Measurements from ENCODE around the gene NBEAL1. TPM values are rescaled to one million over a fixed set of nuclear protein-coding genes. Genes with fewer than 3 reads are reported as not detected.
A peak's percentile ranks its signal among the peaks of the same experiment; 100 is the strongest.
"Not testable (repeated sequence)": the region's sequence is repeated elsewhere in the genome, so short reads cannot be mapped to it uniquely, and the experiment has no call there.

The NBEAL1 gene
- total RNA-seq, 3 donors from 2014 or later (not counting 1 experiment from before 2014, with no cell fraction given) = 12.2 to 19.7 (median 12.9) TPM

DNA sequence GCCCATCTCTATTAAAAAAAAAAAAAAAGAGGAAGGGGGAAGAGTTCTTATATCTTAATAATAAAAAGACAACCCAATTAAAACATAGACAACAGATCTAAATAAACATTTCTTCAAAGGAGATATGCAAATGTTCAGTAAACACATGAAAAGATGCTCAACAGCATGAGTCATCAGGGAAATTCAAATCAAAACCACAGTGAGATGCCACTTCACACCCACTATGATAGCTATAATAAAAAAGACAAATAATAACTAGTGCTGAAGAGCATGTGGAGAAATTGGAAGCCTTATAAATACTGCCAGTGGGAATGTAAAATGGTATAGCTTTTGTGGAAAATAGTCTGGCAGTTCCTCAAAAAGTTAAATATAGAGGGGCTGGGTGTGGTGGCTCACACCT lies 162.7 kb downstream of the NBEAL1 start:
- intact Hi-C loops (cut with micrococcal nuclease) = no loop called here
- H3K36me3 ChIP-seq (ENCODE audit: control insufficient read depth, insufficient read depth, low read length) = no peaks in the 10 kb centered on the region
- peak overlapping the region in 1 of 2 donors; percentile 60 for H3K27ac Mint-ChIP-seq
- H3K4me1 Mint-ChIP-seq = peaks cover 9 to 11% of the 10 kb centered on the region in 2 donors
- peak; percentile 72 to 87 (median 85) for ATAC-seq
- H3K9me3 ChIP-seq (ENCODE audit: control insufficient read depth, insufficient read depth, low read length) = no peaks in the 10 kb centered on the region
- DNase-seq = peak in 1 of 2 donors; percentile 25
- H3K4me3 ChIP-seq (ENCODE audit: low read length) = no peak overlapping the region
- no peaks in the 10 kb centered on the region for H3K27me3 ChIP-seq (ENCODE audit: control insufficient read depth, insufficient read depth, low read length)
- H3K27me3 Mint-ChIP-seq (ENCODE audit: low read depth in 2 of 2) = no peaks in the 10 kb centered on the region
- TF ChIP-seq, protein P1, sequence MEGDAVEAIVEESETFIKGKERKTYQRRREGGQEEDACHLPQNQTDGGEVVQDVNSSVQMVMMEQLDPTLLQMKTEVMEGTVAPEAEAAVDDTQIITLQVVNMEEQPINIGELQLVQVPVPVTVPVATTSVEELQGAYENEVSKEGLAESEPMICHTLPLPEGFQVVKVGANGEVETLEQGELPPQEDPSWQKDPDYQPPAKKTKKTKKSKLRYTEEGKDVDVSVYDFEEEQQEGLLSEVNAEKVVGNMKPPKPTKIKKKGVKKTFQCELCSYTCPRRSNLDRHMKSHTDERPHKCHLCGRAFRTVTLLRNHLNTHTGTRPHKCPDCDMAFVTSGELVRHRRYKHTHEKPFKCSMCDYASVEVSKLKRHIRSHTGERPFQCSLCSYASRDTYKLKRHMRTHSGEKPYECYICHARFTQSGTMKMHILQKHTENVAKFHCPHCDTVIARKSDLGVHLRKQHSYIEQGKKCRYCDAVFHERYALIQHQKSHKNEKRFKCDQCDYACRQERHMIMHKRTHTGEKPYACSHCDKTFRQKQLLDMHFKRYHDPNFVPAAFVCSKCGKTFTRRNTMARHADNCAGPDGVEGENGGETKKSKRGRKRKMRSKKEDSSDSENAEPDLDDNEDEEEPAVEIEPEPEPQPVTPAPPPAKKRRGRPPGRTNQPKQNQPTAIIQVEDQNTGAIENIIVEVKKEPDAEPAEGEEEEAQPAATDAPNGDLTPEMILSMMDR (IDR thresholded peaks at IDR 0.05) = no peak
- no peak overlapping the region for H3K27ac ChIP-seq (ENCODE audit: low read length)
- H3K9me3 Mint-ChIP-seq = no peaks in the 10 kb centered on the region
- H3K4me1 ChIP-seq (ENCODE audit: control insufficient read depth, insufficient read depth, low read length) = no peaks in the 10 kb centered on the region
- H3K4me3 Mint-ChIP-seq = no peak overlapping the region
- H3K36me3 Mint-ChIP-seq = no peaks in the 10 kb centered on the region

DNA sequence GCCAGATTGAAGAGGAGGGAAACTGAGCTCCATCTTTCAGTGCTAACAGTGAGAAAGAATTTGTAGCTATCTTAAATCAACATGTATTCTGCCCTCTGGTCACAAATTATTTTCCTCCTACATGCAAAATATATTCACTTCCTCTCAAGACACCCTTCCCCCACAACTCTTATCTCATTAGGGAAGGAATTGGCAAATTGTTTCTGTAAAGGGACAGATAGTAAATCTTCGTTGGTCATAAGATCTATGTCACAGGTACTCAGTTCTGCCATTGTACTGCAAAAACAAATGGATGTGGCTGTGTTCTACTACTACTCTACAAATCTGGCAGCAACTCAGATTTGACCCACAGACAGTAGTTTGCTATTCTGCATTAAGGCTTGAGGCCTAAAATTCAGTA lies 171.2 kb downstream of the NBEAL1 start:
- peaks cover 3% of the 10 kb centered on the region for H3K36me3 ChIP-seq (ENCODE audit: control insufficient read depth, insufficient read depth, low read length)
- DNase-seq (no peak), ATAC-seq (no peak)
- TF ChIP-seq, protein P1 (IDR thresholded peaks at IDR 0.05) = no peak
- Mint-ChIP-seq H3K27ac (no peak overlapping the region), H3K27me3 (ENCODE audit: low read depth in 2 of 2) (no peaks in the 10 kb centered on the region), H3K4me3 (no peak overlapping the region), H3K4me1 (no peaks in the 10 kb centered on the region), H3K36me3 (no peaks in the 10 kb centered on the region), H3K9me3 (no peaks in the 10 kb centered on the region)
- intact Hi-C loops (cut with micrococcal nuclease) = no loop called here
- no peaks in the 10 kb centered on the region for H3K27me3 ChIP-seq (ENCODE audit: control insufficient read depth, insufficient read depth, low read length)
- H3K9me3 ChIP-seq (ENCODE audit: control insufficient read depth, insufficient read depth, low read length) = no peaks in the 10 kb centered on the region
- H3K4me3 ChIP-seq (ENCODE audit: low read length) = no peak overlapping the region
- 100% methylated on average over 1 of the region's 1 CpG for WGBS (ENCODE audit: insufficient coverage)
- H3K27ac ChIP-seq (ENCODE audit: low read length) = no peak overlapping the region
- no peaks in the 10 kb centered on the region for H3K4me1 ChIP-seq (ENCODE audit: control insufficient read depth, insufficient read depth, low read length)

DNA sequence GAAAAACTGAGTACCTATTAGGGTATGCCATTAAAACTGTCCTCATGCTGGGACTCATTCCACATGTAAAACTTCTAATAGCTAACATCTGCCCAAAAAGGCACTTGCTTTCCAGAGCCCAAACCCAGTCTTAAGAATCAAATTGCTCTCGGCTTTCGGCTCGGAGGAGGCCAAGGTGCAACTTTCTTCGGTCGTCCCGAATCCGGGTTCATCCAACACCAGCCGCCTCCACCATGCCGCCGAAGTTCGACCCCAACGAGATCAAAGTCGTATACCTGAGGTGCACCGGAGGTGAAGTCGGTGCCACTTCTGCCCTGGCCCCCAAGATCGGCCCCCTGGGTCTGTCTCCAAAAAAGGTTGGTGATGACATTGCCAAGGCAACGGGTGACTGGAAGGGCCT lies 175.9 kb downstream of the NBEAL1 start:
- H3K4me3 ChIP-seq (ENCODE audit: low read length); H3K4me3 Mint-ChIP-seq; H3K36me3 ChIP-seq (ENCODE audit: control insufficient read depth, insufficient read depth, low read length); H3K9me3 Mint-ChIP-seq; H3K27me3 Mint-ChIP-seq (ENCODE audit: low read depth in 2 of 2); H3K9me3 ChIP-seq (ENCODE audit: control insufficient read depth, insufficient read depth, low read length); H3K27ac Mint-ChIP-seq; H3K4me1 Mint-ChIP-seq; H3K4me1 ChIP-seq (ENCODE audit: control insufficient read depth, insufficient read depth, low read length); DNase-seq; H3K27ac ChIP-seq (ENCODE audit: low read length); H3K36me3 Mint-ChIP-seq; ATAC-seq; intact Hi-C loops (cut with micrococcal nuclease); H3K27me3 ChIP-seq (ENCODE audit: control insufficient read depth, insufficient read depth, low read length): not testable (repeated sequence)
- 98% methylated on average over 6 of the region's 17 CpGs for WGBS (ENCODE audit: insufficient coverage)

DNA sequence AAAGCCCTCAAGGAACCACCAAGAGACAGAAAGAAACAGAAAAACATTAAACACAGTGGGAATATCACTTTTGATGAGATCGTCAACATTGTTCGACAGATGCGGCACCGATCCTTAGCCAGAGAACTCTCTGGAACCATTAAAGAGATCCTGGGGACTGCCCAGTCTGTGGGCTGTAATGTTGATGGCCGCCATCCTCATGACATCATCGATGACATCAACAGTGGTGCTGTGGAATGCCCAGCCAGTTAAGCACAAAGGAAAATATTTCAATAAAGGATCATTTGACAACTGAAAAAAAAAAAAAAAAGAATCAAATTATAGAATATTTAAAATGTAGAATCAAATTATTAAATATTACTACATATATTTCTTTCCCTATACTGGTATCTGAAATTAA lies 176.4 kb downstream of the NBEAL1 start:
- H3K4me3 ChIP-seq (ENCODE audit: low read length); H3K36me3 Mint-ChIP-seq; H3K4me1 ChIP-seq (ENCODE audit: control insufficient read depth, insufficient read depth, low read length); H3K9me3 ChIP-seq (ENCODE audit: control insufficient read depth, insufficient read depth, low read length); DNase-seq; ATAC-seq; intact Hi-C loops (cut with micrococcal nuclease); H3K36me3 ChIP-seq (ENCODE audit: control insufficient read depth, insufficient read depth, low read length); H3K9me3 Mint-ChIP-seq; H3K27ac ChIP-seq (ENCODE audit: low read length); H3K27me3 ChIP-seq (ENCODE audit: control insufficient read depth, insufficient read depth, low read length); H3K27ac Mint-ChIP-seq; H3K4me1 Mint-ChIP-seq; H3K27me3 Mint-ChIP-seq (ENCODE audit: low read depth in 2 of 2); H3K4me3 Mint-ChIP-seq: not testable (repeated sequence)
- WGBS (ENCODE audit: insufficient coverage) = 98% methylated on average over 6 of the region's 6 CpGs

DNA sequence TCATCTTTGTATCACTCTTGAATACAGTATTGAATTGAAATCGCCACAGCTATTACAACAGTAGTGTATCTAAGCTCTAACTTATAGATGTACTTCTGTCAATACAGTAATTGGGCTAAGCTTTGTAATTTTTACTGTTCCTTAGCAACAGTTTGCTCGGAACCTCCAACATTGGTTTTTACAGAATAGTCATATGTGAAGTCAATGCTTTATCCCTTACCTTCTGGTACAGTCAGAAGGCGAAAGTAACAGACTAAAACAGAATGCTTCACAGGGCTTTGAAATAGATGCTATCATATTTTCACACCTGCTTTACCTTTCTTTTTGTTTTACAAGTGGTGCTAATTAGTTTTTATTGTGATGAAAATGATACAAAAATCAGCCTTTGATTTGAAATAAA lies 177.3 kb downstream of the NBEAL1 start:
- Histone ChIP-seq H3K36me3 (ENCODE audit: control insufficient read depth, insufficient read depth, low read length) (peaks cover 6% of the 10 kb centered on the region), H3K27ac (ENCODE audit: low read length) (no peak overlapping the region), H3K4me1 (ENCODE audit: control insufficient read depth, insufficient read depth, low read length) (no peaks in the 10 kb centered on the region), H3K4me3 (ENCODE audit: low read length) (no peak overlapping the region), H3K27me3 (ENCODE audit: control insufficient read depth, insufficient read depth, low read length) (no peaks in the 10 kb centered on the region), H3K9me3 (ENCODE audit: control insufficient read depth, insufficient read depth, low read length) (no peaks in the 10 kb centered on the region)
- Mint-ChIP-seq H3K4me3 (no peak overlapping the region), H3K9me3 (no peaks in the 10 kb centered on the region), H3K4me1 (no peaks in the 10 kb centered on the region), H3K36me3 (no peaks in the 10 kb centered on the region), H3K27me3 (ENCODE audit: low read depth in 2 of 2) (no peaks in the 10 kb centered on the region), H3K27ac (no peak overlapping the region)
- no peak for DNase-seq
- 90% methylated on average over 3 of the region's 3 CpGs for WGBS (ENCODE audit: insufficient coverage)
- no peak for ATAC-seq
- intact Hi-C loops (cut with micrococcal nuclease) = no loop called here
- TF ChIP-seq, protein P1 (IDR thresholded peaks at IDR 0.05) = no peak
